ENCODE measurements around the gene SCAMP3. TPM values are rescaled to one million over a fixed set of nuclear protein-coding genes. Genes with fewer than 3 reads are reported as not detected.

The SCAMP3 gene
- total and polyA plus RNA-seq, 8 donors: 7.0 to 48.4 (median 28.7) TPM

- Histone ChIP-seq H3K9me3 (no peaks in the 10 kb centered on the region), H3K36me3 (peaks cover 41 to 70% (median 64%) of the 10 kb centered on the region in 4 donors), H3K4me1 (peaks cover 20 to 40% (median 34%) of the 10 kb centered on the region in 4 donors), H3K27ac (peak overlapping the region in 1 of 5 donors; percentile 14), H3K27me3 (no peaks in the 10 kb centered on the region), H3K4me3 (no peak overlapping the region)
- intact Hi-C loops (cut with DNase I; ENCODE audit: low total_unique reads): no loop called here
- TF ChIP-seq CTCF (IDR thresholded peaks at IDR 0.05): no peak
- TF ChIP-seq EP300 (IDR thresholded peaks at IDR 0.05): no peak
- no peak for TF ChIP-seq POLR2AphosphoS5 (IDR thresholded peaks at IDR 0.05)
- no peak for TF ChIP-seq POLR2A (IDR thresholded peaks at IDR 0.05)
- DNase-seq: no peak
- WGBS, 5 donors: 85 to 94% (median 93%) methylated on average over 5 of the region's 5 CpGs
Measured at GRCh38 chr1:155260276-155260675, 1.9 kb downstream of the SCAMP3 start.

- Histone ChIP-seq H3K27me3 (no peaks in the 10 kb centered on the region), H3K4me1 (peaks cover 29 to 48% (median 43%) of the 10 kb centered on the region in 4 donors), H3K9me3 (no peaks in the 10 kb centered on the region), H3K36me3 (peaks cover 18 to 46% (median 40%) of the 10 kb centered on the region in 4 donors), H3K27ac (peak overlapping the region; percentile 93 to 98 (median 96)), H3K4me3 (peak overlapping the region; percentile 80 to 94 (median 90))
- 69 to 76% (median 71%) methylated on average over 17 to 20 of the region's 20 CpGs for WGBS, 5 donors
- no peak for DNase-seq
- intact Hi-C loops (cut with DNase I; ENCODE audit: low total_unique reads): loop anchor here (10.0 kb wide), 1 partner anchor 339 kb away; no protein-coding TSS in a partner anchor
- no peak for TF ChIP-seq POLR2A (IDR thresholded peaks at IDR 0.05)
- TF ChIP-seq EP300 (IDR thresholded peaks at IDR 0.05): no peak
- no peak for TF ChIP-seq CTCF (IDR thresholded peaks at IDR 0.05)
- no peak for TF ChIP-seq POLR2AphosphoS5 (IDR thresholded peaks at IDR 0.05)
Measured at GRCh38 chr1:155256058-155256852, 5.9 kb downstream of the SCAMP3 start.

GRCh38 chr1:155255243-155256007 is 6.7 kb downstream of the SCAMP3 start, which contains the start of gene ENTREP3:
ENTREP3 (minus strand) TSS chr1:155255483; CDS start chr1:155254877, 606 bp downstream.
- H3K9me3 ChIP-seq: no peaks in the 10 kb centered on the region
- H3K4me1 ChIP-seq: peaks cover 30 to 48% (median 42%) of the 10 kb centered on the region in 4 donors
- peak; percentile 86 to 97 for DNase-seq
- H3K27ac ChIP-seq: peak within 1 kb of the TSS; percentile 93 to 98 (median 96)
- peaks cover 18 to 44% (median 38%) of the 10 kb centered on the region in 4 donors for H3K36me3 ChIP-seq
- peak within 1 kb of the TSS; percentile 80 to 94 (median 90) for H3K4me3 ChIP-seq
- TF ChIP-seq POLR2AphosphoS5 (IDR thresholded peaks at IDR 0.05): peak; percentile 78 to 89 (median 82)
- no peak for TF ChIP-seq EP300 (IDR thresholded peaks at IDR 0.05)
- WGBS, 5 donors: 1 to 5% (median 2%) methylated on average over 44 to 54 of the region's 54 CpGs
- intact Hi-C loops (cut with DNase I; ENCODE audit: low total_unique reads): loop anchor here (10.0 kb wide), 1 partner anchor 339 kb away; no protein-coding TSS in a partner anchor
- H3K27me3 ChIP-seq: no peaks in the 10 kb centered on the region

GRCh38 chr1:155254714-155255242 is 7.4 kb downstream of the SCAMP3 start:
- 1 to 4% (median 2%) methylated on average over 14 to 35 of the region's 35 CpGs for WGBS, 5 donors
- H3K36me3 ChIP-seq: peaks cover 14 to 38% (median 32%) of the 10 kb centered on the region in 4 donors
- intact Hi-C loops (cut with DNase I; ENCODE audit: low total_unique reads): loop anchor here (10.0 kb wide), 1 partner anchor 340 kb away; no protein-coding TSS in a partner anchor
- no peaks in the 10 kb centered on the region for H3K27me3 ChIP-seq
- TF ChIP-seq EP300 (IDR thresholded peaks at IDR 0.05): no peak
- no peak for TF ChIP-seq POLR2A (IDR thresholded peaks at IDR 0.05)
- no peak for TF ChIP-seq CTCF (IDR thresholded peaks at IDR 0.05)
- DNase-seq: peak in 1 of 2 donors; percentile 68
- no peaks in the 10 kb centered on the region for H3K9me3 ChIP-seq
- peak overlapping the region; percentile 80 to 94 (median 90) for H3K4me3 ChIP-seq
- H3K4me1 ChIP-seq: peaks cover 34 to 48% (median 42%) of the 10 kb centered on the region in 4 donors
- peak overlapping the region; percentile 93 to 98 (median 96) for H3K27ac ChIP-seq

Data from stomach (tissue), 9 donors.